ENCODE data around the gene ZNF488. TPM values are rescaled to one million over a fixed set of nuclear protein-coding genes. Genes with fewer than 3 reads are reported as not detected.

ZNF488 gene
- total and polyA plus RNA-seq, 10 of the 15 experiments (the other 5 are each of a cell fraction or from before 2014, with no cell fraction given), result not detected

DNA sequence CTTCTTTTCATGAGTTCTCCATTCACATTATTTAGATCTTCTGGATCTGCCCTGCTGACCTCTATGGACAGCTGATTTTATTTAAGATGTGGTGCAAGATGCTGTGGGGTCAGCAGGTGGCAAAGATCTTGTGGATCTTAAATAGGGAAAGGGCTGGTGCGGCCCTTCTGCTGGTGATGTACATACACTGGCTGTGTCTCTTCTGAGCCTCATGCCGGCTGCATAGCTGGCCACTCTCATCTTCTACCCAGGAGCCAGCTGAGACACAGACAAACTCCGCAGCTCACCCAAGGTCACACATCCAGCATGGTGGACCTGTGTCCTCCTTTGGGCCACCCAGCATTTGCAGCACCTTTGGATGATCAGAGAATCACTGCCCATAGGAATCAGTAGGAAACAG, 26.2 kb downstream of the ZNF488 start:
- no TSS peak for BruUV-seq (replicated peaks)
- TF ChIP-seq, protein P1, sequence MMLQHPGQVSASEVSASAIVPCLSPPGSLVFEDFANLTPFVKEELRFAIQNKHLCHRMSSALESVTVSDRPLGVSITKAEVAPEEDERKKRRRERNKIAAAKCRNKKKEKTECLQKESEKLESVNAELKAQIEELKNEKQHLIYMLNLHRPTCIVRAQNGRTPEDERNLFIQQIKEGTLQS (IDR thresholded peaks at IDR 0.05; ENCODE audit: borderline replicate concordance, extremely low read depth, low read depth, low read length), result no peak
- no peak for TF ChIP-seq GABPA (IDR thresholded peaks at IDR 0.05; ENCODE audit: low read depth)
- no peak for TF ChIP-seq CBX5 (IDR thresholded peaks at IDR 0.05; ENCODE audit: low read depth)
- no peak for TF ChIP-seq JUNB (IDR thresholded peaks at IDR 0.05)
- no peak for TF ChIP-seq SRF (IDR thresholded peaks at IDR 0.05; ENCODE audit: low read depth in 2 of 2, low read length in 2 of 2)
- TF ChIP-seq, protein P2, sequence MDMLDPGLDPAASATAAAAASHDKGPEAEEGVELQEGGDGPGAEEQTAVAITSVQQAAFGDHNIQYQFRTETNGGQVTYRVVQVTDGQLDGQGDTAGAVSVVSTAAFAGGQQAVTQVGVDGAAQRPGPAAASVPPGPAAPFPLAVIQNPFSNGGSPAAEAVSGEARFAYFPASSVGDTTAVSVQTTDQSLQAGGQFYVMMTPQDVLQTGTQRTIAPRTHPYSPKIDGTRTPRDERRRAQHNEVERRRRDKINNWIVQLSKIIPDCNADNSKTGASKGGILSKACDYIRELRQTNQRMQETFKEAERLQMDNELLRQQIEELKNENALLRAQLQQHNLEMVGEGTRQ (IDR thresholded peaks at IDR 0.05; ENCODE audit: borderline replicate concordance, low read depth, low read length), result no peak
- no peak for TF ChIP-seq ZBTB40 (IDR thresholded peaks at IDR 0.05; ENCODE audit: borderline replicate concordance)
- TF ChIP-seq JUND (IDR thresholded peaks at IDR 0.05; ENCODE audit: low read depth, low read length), result no peak
- TF ChIP-seq ASH2L (IDR thresholded peaks at IDR 0.05; ENCODE audit: borderline replicate concordance, low read depth), result no peak
- TF ChIP-seq HCFC1 (IDR thresholded peaks at IDR 0.05; ENCODE audit: low read length), result no peak
- no peak for TF ChIP-seq YY1 (IDR thresholded peaks at IDR 0.05; ENCODE audit: low read depth, low read length)
- no peak for TF ChIP-seq NRF1 (conservative IDR thresholded peaks at IDR 0.05; ENCODE audit: low read depth, low read length)
- no peak for TF ChIP-seq NBN (IDR thresholded peaks at IDR 0.05)
- TF ChIP-seq KDM1A (IDR thresholded peaks at IDR 0.05; ENCODE audit: borderline replicate concordance), result no peak
- Histone ChIP-seq H4K20me1 (ENCODE audit: control insufficient read depth, insufficient read depth) (no peaks in the 10 kb centered on the region), H3K4me2 (ENCODE audit: control insufficient read depth, insufficient read depth) (no peak overlapping the region), H3K4me1 (ENCODE audit: control insufficient read depth, insufficient read depth, low read length) (no peaks in the 10 kb centered on the region), H3K79me2 (ENCODE audit: control insufficient read depth, insufficient read depth, low read length) (no peaks in the 10 kb centered on the region), H3K9me3 (replicated peaks; ENCODE audit: control insufficient read depth, insufficient read depth, low read length) (no peaks in the 10 kb centered on the region), H3K36me3 (ENCODE audit: control insufficient read depth in 2 of 2, insufficient read depth in 2 of 2, low read length in 1 of 2) (no peaks in the 10 kb centered on the region), H2AFZ (ENCODE audit: control insufficient read depth, low read depth, low read length) (no peak overlapping the region), H3K9ac (ENCODE audit: control insufficient read depth, insufficient read depth, low read length) (no peak overlapping the region), H3K4me3 (no peak overlapping the region), H3K27me3 (replicated peaks in 1 of 2; ENCODE audit: control insufficient read depth in 2 of 2, insufficient read depth in 2 of 2, low read length in 1 of 2) (no peaks in the 10 kb centered on the region; a peak in 1 of 4 replicates), H3K27ac (ENCODE audit: control insufficient read depth, insufficient read depth) (no peak overlapping the region)
- intact Hi-C loops (cut with micrococcal nuclease; ENCODE audit: unreplicated experiment), result no loop called here
- DNase-seq (ENCODE audit: low read depth, low spot score), result no peak
- no peak for ATAC-seq
- CTCF ChIA-PET, result interaction anchor here (0.9 to 1.2 kb wide), 2 partner anchors 8 to 17 kb away, joined by 3 to 5 read pairs; no protein-coding TSS in a partner anchor
- FAIRE-seq, result no peak
- RAD21 ChIA-PET (ENCODE audit: unreplicated experiment), result no interaction called here
- 54% methylated on average over 3 of the region's 3 CpGs for WGBS (ENCODE audit: insufficient coverage, insufficient replicate concordance, low lambda C conversion rate, missing lambda C conversion rate)
- POLR2A ChIA-PET, result no interaction called here
- in situ Hi-C loops (cut with MboI), result no loop called here
- SMC1A ChIA-PET (ENCODE audit: uncharacterized antibody, unreplicated experiment), result no interaction called here
